ENCODE results near the gene EDRF1.

Gene EDRF1, protein sequence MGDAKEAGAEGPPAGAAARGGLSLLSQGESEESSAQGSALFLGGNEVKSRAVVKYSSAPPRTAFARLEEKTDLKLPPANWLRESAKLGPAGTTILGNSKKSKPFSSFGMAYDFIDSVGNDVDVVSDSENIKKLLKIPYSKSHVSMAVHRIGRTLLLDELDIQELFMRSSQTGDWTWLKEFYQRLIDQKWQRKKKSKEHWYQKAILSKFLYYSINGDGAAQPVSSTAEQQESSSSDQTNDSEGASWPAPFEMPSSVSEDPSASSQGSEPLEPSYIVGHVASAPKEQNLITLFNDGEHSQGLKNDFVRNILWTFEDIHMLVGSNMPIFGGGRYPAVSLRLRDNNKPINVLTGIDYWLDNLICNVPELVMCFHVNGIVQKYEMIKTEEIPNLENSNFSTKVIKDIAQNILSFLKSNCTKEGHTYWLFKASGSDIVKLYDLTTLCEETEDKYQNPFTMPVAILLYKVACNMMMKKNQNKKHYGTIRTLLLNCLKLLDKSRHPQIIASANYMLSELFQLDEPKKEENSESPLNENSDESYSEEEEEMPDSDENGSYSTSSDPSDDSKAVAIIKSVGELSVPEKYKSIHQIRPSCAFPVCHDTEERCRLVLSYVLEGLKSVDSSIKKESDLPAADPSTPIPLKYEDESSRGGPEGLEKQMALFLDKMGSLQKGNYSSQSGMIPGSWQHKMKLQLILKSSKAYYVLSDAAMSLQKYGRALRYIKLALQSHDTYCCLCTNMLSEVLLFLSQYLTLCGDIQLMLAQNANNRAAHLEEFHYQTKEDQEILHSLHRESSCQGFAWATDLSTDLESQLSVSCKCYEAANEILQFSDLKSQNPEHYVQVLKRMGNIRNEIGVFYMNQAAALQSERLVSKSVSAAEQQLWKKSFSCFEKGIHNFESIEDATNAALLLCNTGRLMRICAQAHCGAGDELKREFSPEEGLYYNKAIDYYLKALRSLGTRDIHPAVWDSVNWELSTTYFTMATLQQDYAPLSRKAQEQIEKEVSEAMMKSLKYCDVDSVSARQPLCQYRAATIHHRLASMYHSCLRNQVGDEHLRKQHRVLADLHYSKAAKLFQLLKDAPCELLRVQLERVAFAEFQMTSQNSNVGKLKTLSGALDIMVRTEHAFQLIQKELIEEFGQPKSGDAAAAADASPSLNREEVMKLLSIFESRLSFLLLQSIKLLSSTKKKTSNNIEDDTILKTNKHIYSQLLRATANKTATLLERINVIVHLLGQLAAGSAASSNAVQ
- 58.8 to 70.9 (median 65.7) reads per million in 3 donors for total RNA-seq

DNA sequence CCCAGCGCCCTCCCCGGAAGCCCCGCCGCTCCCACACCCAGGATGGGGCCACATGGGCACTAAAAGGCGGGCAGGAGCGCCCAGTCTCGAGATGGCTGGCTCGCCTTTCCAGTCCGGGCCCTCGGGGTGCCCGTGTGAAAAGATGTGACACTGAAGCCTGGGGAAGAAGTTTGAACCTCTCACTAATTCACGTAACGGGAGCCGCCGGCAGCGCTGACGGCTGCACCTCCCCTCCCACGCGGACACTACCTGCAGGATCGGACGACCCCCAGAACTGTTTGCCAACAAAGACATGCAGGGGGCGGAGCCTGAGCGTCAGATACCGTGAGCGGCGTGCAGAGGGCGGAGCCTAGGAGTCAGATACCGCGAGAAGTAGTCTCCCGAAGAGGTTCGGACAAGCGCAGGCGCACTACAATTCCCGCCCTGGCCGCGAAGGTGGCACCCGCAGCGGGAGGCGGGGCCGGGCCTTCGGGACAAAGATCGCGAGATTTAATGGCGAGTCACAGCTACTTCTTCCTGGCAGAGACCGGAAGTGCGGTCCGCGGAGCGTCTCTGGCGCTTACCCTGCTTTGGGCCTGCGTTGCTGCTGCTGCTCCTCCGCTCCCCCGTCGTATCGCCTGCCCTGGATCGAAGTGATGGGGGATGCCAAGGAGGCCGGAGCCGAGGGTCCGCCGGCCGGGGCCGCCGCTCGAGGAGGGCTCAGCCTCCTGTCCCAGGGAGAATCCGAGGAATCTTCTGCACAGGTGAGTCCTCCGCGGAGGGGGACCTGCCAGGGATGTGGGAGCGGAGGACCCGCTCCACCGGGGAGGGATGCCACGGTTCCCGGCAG is at the start of gene EDRF1:
Gene EDRF1 (plus strand): TSS at position 537 of the 829 bp plus-strand sequence. CDS start 99 bp downstream, at position 636.
- peak; percentile 98 to 99 (median 99) for DNase-seq
- Histone ChIP-seq H3K4me3 (ENCODE audit: insufficient read depth, low read depth, low read length, poor library complexity, severe bottlenecking) (peak within 1 kb of the TSS; percentile 91), H3K36me3 (ENCODE audit: control insufficient read depth, insufficient read depth, low read length) (peaks cover 22% of the 10 kb centered on the region), H3K9me3 (ENCODE audit: control insufficient read depth, low read length) (no peaks in the 10 kb centered on the region), H3K27me3 (replicated peaks; ENCODE audit: control insufficient read depth, insufficient read depth, low read length, poor library complexity, severe bottlenecking) (no peaks in the 10 kb centered on the region), H3K4me1 (ENCODE audit: control insufficient read depth, insufficient read depth, low read length, poor library complexity, severe bottlenecking) (peaks cover 6% of the 10 kb centered on the region), H3K27ac (ENCODE audit: insufficient read depth, low read length, poor library complexity, severe bottlenecking) (peak within 1 kb of the TSS; percentile 91)

- no peak for DNase-seq
- Histone ChIP-seq H3K9me3 (ENCODE audit: control insufficient read depth, low read length) (no peaks in the 10 kb centered on the region), H3K27me3 (replicated peaks; ENCODE audit: control insufficient read depth, insufficient read depth, low read length, poor library complexity, severe bottlenecking) (no peaks in the 10 kb centered on the region), H3K4me1 (ENCODE audit: control insufficient read depth, insufficient read depth, low read length, poor library complexity, severe bottlenecking) (no peaks in the 10 kb centered on the region), H3K4me3 (ENCODE audit: insufficient read depth, low read depth, low read length, poor library complexity, severe bottlenecking) (no peak overlapping the region), H3K36me3 (ENCODE audit: control insufficient read depth, insufficient read depth, low read length) (no peaks in the 10 kb centered on the region), H3K27ac (ENCODE audit: insufficient read depth, low read length, poor library complexity, severe bottlenecking) (no peak overlapping the region)
Observed at GRCh38 chr10:125672884-125673283, 46.6 kb upstream of the EDRF1 start.

DNA sequence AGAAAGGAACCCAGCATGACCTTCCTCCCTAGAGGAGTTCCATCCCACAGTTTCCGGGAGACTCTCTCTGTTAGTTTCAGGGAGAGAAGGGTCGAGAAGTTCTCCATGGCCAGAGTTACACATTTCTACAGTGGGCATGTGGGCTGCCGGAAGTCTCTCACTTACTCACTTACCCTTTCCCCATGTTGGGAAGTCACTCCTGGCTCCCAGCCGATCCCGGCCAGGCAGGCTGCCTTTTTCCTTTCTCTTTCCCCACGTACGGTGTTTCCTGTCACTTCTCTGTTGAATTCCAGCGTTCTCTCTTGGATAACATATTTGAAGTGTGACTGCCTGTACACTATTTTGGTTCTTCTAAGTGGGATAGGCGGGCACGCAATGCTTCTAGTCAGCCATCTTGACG is 40.1 kb upstream of the EDRF1 start:
- H3K36me3 ChIP-seq (ENCODE audit: control insufficient read depth, insufficient read depth, low read length) = no peaks in the 10 kb centered on the region
- H3K4me1 ChIP-seq (ENCODE audit: control insufficient read depth, insufficient read depth, low read length, poor library complexity, severe bottlenecking) = no peaks in the 10 kb centered on the region
- H3K4me3 ChIP-seq (ENCODE audit: insufficient read depth, low read depth, low read length, poor library complexity, severe bottlenecking) = no peak overlapping the region
- no peak for DNase-seq
- H3K9me3 ChIP-seq (ENCODE audit: control insufficient read depth, low read length) = no peaks in the 10 kb centered on the region
- H3K27ac ChIP-seq (ENCODE audit: insufficient read depth, low read length, poor library complexity, severe bottlenecking) = no peak overlapping the region
- H3K27me3 ChIP-seq (replicated peaks; ENCODE audit: control insufficient read depth, insufficient read depth, low read length, poor library complexity, severe bottlenecking) = no peaks in the 10 kb centered on the region

DNA sequence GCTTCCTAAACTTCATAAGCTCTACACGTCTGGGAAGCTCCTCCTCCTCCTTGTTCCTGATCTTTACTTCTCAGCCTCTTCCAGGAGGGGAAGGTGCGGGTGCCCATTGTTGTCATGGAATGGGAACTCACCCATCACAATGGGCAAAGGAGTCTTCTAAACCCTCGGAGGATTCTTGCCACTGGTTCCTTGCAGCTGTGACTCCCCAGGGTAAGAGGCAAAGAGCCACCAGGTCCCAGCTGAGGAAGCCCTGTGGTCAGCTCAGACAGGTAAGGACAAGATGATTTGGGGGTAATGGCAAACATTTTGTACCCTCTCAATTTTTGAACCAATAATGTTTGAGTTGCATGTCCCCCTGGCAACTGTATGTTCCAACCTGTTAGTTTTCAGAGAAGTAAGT is 36.4 kb upstream of the EDRF1 start, which contains the start of gene TEX36:
Gene TEX36 (minus strand): TSS at position 101 of the 400 bp plus-strand sequence. CDS start 174 bp downstream, outside the sequence.
- DNase-seq = no peak
- Histone ChIP-seq H3K4me1 (ENCODE audit: control insufficient read depth, insufficient read depth, low read length, poor library complexity, severe bottlenecking) (no peaks in the 10 kb centered on the region), H3K4me3 (ENCODE audit: insufficient read depth, low read depth, low read length, poor library complexity, severe bottlenecking) (no peak within 1 kb of the TSS), H3K36me3 (ENCODE audit: control insufficient read depth, insufficient read depth, low read length) (no peaks in the 10 kb centered on the region), H3K27me3 (replicated peaks; ENCODE audit: control insufficient read depth, insufficient read depth, low read length, poor library complexity, severe bottlenecking) (no peaks in the 10 kb centered on the region), H3K9me3 (ENCODE audit: control insufficient read depth, low read length) (no peaks in the 10 kb centered on the region), H3K27ac (ENCODE audit: insufficient read depth, low read length, poor library complexity, severe bottlenecking) (no peak within 1 kb of the TSS)

- H3K4me1 ChIP-seq (ENCODE audit: control insufficient read depth, insufficient read depth, low read length, poor library complexity, severe bottlenecking) = no peaks in the 10 kb centered on the region
- H3K9me3 ChIP-seq (ENCODE audit: control insufficient read depth, low read length) = no peaks in the 10 kb centered on the region
- H3K27me3 ChIP-seq (replicated peaks; ENCODE audit: control insufficient read depth, insufficient read depth, low read length, poor library complexity, severe bottlenecking) = no peaks in the 10 kb centered on the region
- no peak for DNase-seq
- no peaks in the 10 kb centered on the region for H3K36me3 ChIP-seq (ENCODE audit: control insufficient read depth, insufficient read depth, low read length)
- H3K27ac ChIP-seq (ENCODE audit: insufficient read depth, low read length, poor library complexity, severe bottlenecking) = no peak overlapping the region
- H3K4me3 ChIP-seq (ENCODE audit: insufficient read depth, low read depth, low read length, poor library complexity, severe bottlenecking) = no peak overlapping the region
Observed at GRCh38 chr10:125683821-125684220, 35.7 kb upstream of the EDRF1 start.

DNA sequence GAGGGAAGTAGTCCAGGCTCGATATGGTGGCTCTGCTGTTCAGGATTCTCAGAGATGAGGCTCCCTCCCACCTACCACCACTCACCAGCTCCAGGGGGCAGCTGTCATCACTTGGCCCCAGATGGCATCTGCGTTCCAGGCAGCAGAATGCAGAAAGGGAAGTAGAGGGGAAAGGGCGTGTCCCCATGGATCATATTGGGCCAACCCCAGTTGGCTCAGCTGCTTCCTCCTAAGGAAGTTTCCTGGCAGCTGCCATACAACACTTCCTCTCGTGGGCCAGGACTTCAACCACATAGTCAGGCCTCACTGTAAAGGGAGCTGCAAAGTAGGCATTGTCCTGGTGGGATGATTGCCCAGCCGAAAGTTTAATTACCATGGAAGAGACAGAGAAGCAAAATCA is 34.9 kb upstream of the EDRF1 start:
- DNase-seq = no peak
- Histone ChIP-seq H3K4me1 (ENCODE audit: control insufficient read depth, insufficient read depth, low read length, poor library complexity, severe bottlenecking) (no peaks in the 10 kb centered on the region), H3K9me3 (ENCODE audit: control insufficient read depth, low read length) (no peaks in the 10 kb centered on the region), H3K27ac (ENCODE audit: insufficient read depth, low read length, poor library complexity, severe bottlenecking) (no peak overlapping the region), H3K36me3 (ENCODE audit: control insufficient read depth, insufficient read depth, low read length) (no peaks in the 10 kb centered on the region), H3K4me3 (ENCODE audit: insufficient read depth, low read depth, low read length, poor library complexity, severe bottlenecking) (no peak overlapping the region), H3K27me3 (replicated peaks; ENCODE audit: control insufficient read depth, insufficient read depth, low read length, poor library complexity, severe bottlenecking) (no peaks in the 10 kb centered on the region)

DNA sequence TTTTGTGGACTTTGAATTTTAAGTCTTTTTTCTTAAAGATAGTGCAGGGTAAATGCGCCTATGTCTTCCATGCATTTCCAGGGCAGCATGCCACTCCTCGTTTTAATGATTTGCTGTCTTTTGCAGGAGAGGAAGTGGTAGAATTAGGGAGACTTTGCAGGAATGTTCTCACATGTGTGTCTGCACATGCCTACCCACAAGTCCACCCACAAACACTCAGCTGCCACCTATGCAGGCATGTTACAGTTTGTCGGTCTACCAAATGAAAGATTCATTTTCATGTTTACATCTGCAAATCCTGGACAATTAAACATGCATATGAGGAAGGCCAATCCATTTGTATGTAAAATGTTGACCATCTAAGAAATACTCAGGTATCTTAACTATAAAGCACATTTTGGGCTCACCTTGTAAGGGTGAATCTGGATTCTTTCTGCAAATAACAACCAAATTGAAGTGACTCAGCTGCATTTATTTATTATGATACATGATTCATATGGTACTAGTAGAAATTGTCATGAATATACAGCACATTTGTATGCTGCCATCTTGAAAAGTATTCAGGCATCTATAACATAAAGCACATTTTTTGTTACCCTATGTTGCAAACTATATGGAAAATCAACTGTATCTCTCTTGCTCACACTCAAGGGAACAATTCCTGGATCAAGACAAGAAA is 31.9 kb upstream of the EDRF1 start:
- Histone ChIP-seq H3K9me3 (ENCODE audit: control insufficient read depth, low read length) (no peaks in the 10 kb centered on the region), H3K27ac (ENCODE audit: insufficient read depth, low read length, poor library complexity, severe bottlenecking) (no peak overlapping the region), H3K27me3 (replicated peaks; ENCODE audit: control insufficient read depth, insufficient read depth, low read length, poor library complexity, severe bottlenecking) (no peaks in the 10 kb centered on the region), H3K4me3 (ENCODE audit: insufficient read depth, low read depth, low read length, poor library complexity, severe bottlenecking) (no peak overlapping the region), H3K36me3 (ENCODE audit: control insufficient read depth, insufficient read depth, low read length) (no peaks in the 10 kb centered on the region), H3K4me1 (ENCODE audit: control insufficient read depth, insufficient read depth, low read length, poor library complexity, severe bottlenecking) (no peaks in the 10 kb centered on the region)
- no peak for DNase-seq

DNA sequence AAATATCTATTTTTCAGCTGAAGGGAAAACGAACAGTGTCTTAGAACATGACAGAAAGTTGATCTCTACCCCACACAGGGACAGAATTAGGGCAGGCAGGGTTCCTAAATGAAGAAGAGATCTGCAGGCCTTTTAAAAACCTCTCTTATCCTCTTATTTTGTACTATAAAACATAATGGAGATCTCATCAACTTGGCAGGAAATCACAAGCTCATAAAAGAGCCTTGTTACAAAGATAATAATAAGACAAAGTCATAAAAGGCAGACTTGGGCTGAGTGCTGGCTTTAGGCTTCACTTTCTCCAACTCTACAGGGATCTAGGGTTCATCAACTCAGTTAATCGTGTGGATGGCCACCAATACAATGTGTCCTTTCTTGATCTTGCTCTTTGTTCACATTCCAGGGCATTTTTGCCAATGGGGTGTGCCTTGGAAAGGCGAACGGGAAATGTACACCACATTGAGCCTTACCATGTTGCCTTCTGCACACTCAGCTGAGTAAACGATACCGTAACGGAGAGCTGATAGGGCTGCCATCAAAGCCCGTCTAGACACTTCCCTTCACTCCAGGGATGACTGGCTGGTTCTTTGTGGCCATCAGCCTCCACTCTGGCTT is 29.4 kb upstream of the EDRF1 start:
- DNase-seq = no peak
- H3K27ac ChIP-seq (ENCODE audit: insufficient read depth, low read length, poor library complexity, severe bottlenecking) = no peak overlapping the region

More for the DNA sequence above, 29.4 kb upstream of the EDRF1 start:
- Histone ChIP-seq H3K9me3 (ENCODE audit: control insufficient read depth, low read length) (no peaks in the 10 kb centered on the region), H3K4me3 (ENCODE audit: insufficient read depth, low read depth, low read length, poor library complexity, severe bottlenecking) (no peak overlapping the region), H3K27me3 (replicated peaks; ENCODE audit: control insufficient read depth, insufficient read depth, low read length, poor library complexity, severe bottlenecking) (no peaks in the 10 kb centered on the region), H3K36me3 (ENCODE audit: control insufficient read depth, insufficient read depth, low read length) (no peaks in the 10 kb centered on the region), H3K4me1 (ENCODE audit: control insufficient read depth, insufficient read depth, low read length, poor library complexity, severe bottlenecking) (no peaks in the 10 kb centered on the region)
